B cell (primary cell): ENCODE results near the gene CADM2. TPM values are rescaled to one million over a fixed set of nuclear protein-coding genes. Genes with fewer than 3 reads are reported as not detected.

Experiments used
- ATAC-seq: fragments of 200-7000 bp; cut with Tn5 transposase; one replicate; pipeline ENCODE4 v1.10.0; 2021; ENCODE audit warnings: low read depth, mild to moderate bottlenecking, moderate number of reproducible peaks, moderate library complexity
- CTCF ChIA-PET: fragments of 350-600 bp; sonication (Branson Sonifier 250); formaldehyde crosslinking; loops from one replicate; lab custom pipeline; 2021; ENCODE audit warnings: antibody characterized with exemption, inconsistent platforms; lab: Charles Lee
- POLR2A ChIA-PET: fragments of 350-600 bp; sonication (Branson Sonifier 250); formaldehyde crosslinking; loops from one replicate; lab custom pipeline; 2021; ENCODE audit warnings: antibody characterized with exemption; lab: Charles Lee
- DNase-seq: peaks from one replicate; pipeline ENCODE4 v3.0.0; 2013
- H2AFZ ChIP-seq: 2 replicates; pipeline ENCODE4 v1.6.1; 2012; ENCODE audit warnings: mild to moderate bottlenecking, low read depth, low read length; ENCODE audit not compliant: insufficient read depth, poor library complexity, severe bottlenecking
- H3K27ac ChIP-seq, 2 donors: 1 replicate in 1 of 2; 2 replicates in 1 of 2; pipeline ENCODE4 v1.5.1; 2012 to 2013; ENCODE audit warnings: low read length in 2 of 2, mild to moderate bottlenecking in 2 of 2, moderate library complexity in 1 of 2
- H3K27me3 ChIP-seq, 4 experiments: fragments of 200-600 bp in 1 of 4; sonication (generic) in 1 of 4; replicated peaks in 1 of 4; 1 replicate in 2 of 4; 2 replicates in 2 of 4; pipeline versions ENCODE4 v1.6.1 to v1.7.0; 2013 to 2016; ENCODE audit warnings: low read length in 3 of 4, mild to moderate bottlenecking in 2 of 4, mixed read lengths in 1 of 4, moderate library complexity in 1 of 4; ENCODE audit not compliant: insufficient read depth in 4 of 4, control insufficient read depth in 3 of 4; ENCODE audit errors: control extremely low read depth in 1 of 4
- H3K36me3 ChIP-seq, 2 experiments: replicated peaks in 1 of 2; 1 replicate in 1 of 2; 2 replicates in 1 of 2; pipeline versions ENCODE4 v1.6.1 to v1.7.1; 2013; ENCODE audit warnings: low read length in 1 of 2; ENCODE audit not compliant: insufficient read depth in 2 of 2, control insufficient read depth in 1 of 2; ENCODE audit errors: control extremely low read depth in 1 of 2, extremely low read depth in 1 of 2
- H3K4me1 ChIP-seq, 2 donors: fragments of 200-600 bp in 1 of 2; sonication (generic) in 1 of 2; 1 replicate in 1 of 2; 2 replicates in 1 of 2; pipeline versions ENCODE4 v1.5.1 to v1.6.1; 2013 to 2017; ENCODE audit warnings: low read length in 2 of 2; ENCODE audit not compliant: control insufficient read depth in 2 of 2, insufficient read depth in 2 of 2
- H3K4me2 ChIP-seq: replicated peaks from 2 replicates; pipeline ENCODE3; 2012; ENCODE audit warnings: mild to moderate bottlenecking, low read depth, low read length; ENCODE audit not compliant: poor library complexity, severe bottlenecking
- H3K4me3 ChIP-seq, 5 experiments: fragments of 200-600 bp in 1 of 5; sonication (generic) in 1 of 5; 1 replicate in 3 of 5; 2 replicates in 2 of 5; pipeline versions ENCODE4 v1.5.1 to v1.7.0; 2011 to 2016; ENCODE audit warnings: low read length in 4 of 5, mild to moderate bottlenecking in 4 of 5, low read depth in 2 of 5, control low read depth in 1 of 5, moderate library complexity in 1 of 5; ENCODE audit not compliant: insufficient read depth in 1 of 5; ENCODE audit errors: control extremely low read depth in 1 of 5, extremely low read depth in 1 of 5
- H3K79me2 ChIP-seq: fragments of 200-600 bp; sonication (generic); one replicate; pipeline ENCODE4 v1.6.0; 2016; ENCODE audit warnings: low read length; ENCODE audit not compliant: control insufficient read depth, insufficient read depth
- H3K9ac ChIP-seq: fragments of 200-600 bp; sonication (generic); 2 replicates; pipeline ENCODE4 v1.6.1; 2017; ENCODE audit warnings: mild to moderate bottlenecking, low read length, moderate library complexity
- H3K9me3 ChIP-seq, 3 donors: one replicate each; pipeline versions ENCODE4 v1.6.1 to v1.7.1; 2013; ENCODE audit warnings: low read length in 2 of 3; ENCODE audit not compliant: control insufficient read depth in 2 of 3, insufficient read depth in 1 of 3; ENCODE audit errors: control extremely low read depth in 1 of 3
- H4K20me1 ChIP-seq: 2 replicates; pipeline ENCODE4 v1.6.0; 2012; ENCODE audit warnings: mild to moderate bottlenecking, low read length; ENCODE audit not compliant: insufficient read depth, control insufficient read depth, poor library complexity, severe bottlenecking
- H3K27ac Mint-ChIP-seq: one replicate; pipeline ENCODE4 v1.8.0; 2021; ENCODE audit warnings: mixed read lengths
- H3K27me3 Mint-ChIP-seq: one replicate; pipeline ENCODE4 v1.8.0; 2021; ENCODE audit warnings: mixed read lengths
- H3K4me1 Mint-ChIP-seq: one replicate; pipeline ENCODE4 v1.8.0; 2021; ENCODE audit warnings: mixed read lengths
- H3K4me3 Mint-ChIP-seq: one replicate; pipeline ENCODE4 v1.8.0; 2021; ENCODE audit warnings: mixed read lengths
- H3K9me3 Mint-ChIP-seq: one replicate; pipeline ENCODE4 v1.8.0; 2022; ENCODE audit warnings: mixed read lengths; ENCODE audit not compliant: insufficient read depth
- EZH2 ChIP-seq: IDR thresholded peaks from 2 replicates; pipeline ENCODE4 v1.6.1; 2012; ENCODE audit warnings: borderline replicate concordance, low read depth, mild to moderate bottlenecking, moderate library complexity, low read length; ENCODE audit not compliant: insufficient read depth, poor library complexity, severe bottlenecking
- WGBS: methylation state at CpG from one replicate; pipeline ENCODE4 v1.1.5; 2013; ENCODE audit warnings: missing lambda C conversion rate; ENCODE audit not compliant: insufficient coverage; 5-methylcytosine and 5-hydroxymethylcytosine counted together
- intact Hi-C: fragments of 100-400 bp; cut with micrococcal nuclease; formaldehyde crosslinking; loops from one replicate; pipeline ENCODE4 v1.10.0; 2022
- polyA plus RNA-seq: library from polyadenylated mRNA; depleted of rRNA; stranded (reverse); fragments of >200 nt; gene quantifications from 2 replicates; pipeline ENCODE4 v1.2.3, GENCODE V29; 2012
- total RNA-seq, 2 donors: library from RNA; stranded (reverse); fragments of 120-200 nt in 1 of 2; gene quantifications; 1 replicate in 1 of 2; 2 replicates in 1 of 2; pipeline versions ENCODE4 v1.2.3 to v1.2.4, GENCODE V29; 2013 to 2022
- TF ChIP-seq, protein P1 (sequence below): fragments of 200-600 bp; IDR thresholded peaks from one replicate; pipeline ENCODE4 v1.8.0; 2022; ENCODE audit warnings: antibody characterized with exemption, mild to moderate bottlenecking

CADM2 gene
- total and polyA plus RNA-seq, 2 donors (not counting 1 experiment from before 2014, with no cell fraction given), result 0.10 to 0.37 TPM

DNA sequence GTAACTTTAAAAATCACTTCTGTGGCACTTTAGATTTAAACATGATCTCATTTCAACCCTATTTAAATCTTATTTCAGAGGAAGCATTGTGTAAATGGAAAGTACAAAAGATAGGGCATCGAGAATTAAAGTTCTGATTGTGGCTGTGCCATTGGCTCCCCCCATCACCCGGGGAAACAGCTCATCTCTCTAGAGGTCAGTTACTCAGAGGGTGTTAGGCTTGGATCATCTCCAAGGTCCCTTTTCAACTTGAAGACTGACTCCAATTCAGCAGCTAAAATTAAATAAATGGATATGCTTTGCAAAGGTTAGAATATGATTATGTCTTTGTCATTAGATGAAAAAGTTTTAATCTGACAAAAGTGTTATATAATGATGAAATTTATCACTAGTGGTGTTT is 20.1 kb downstream of the CADM2 start:
- intact Hi-C loops, result no loop called here
- Histone ChIP-seq H4K20me1 (no peaks in the 10 kb centered on the region), H2AFZ (no peak overlapping the region), H3K4me3 (no peak overlapping the region), H3K79me2 (no peaks in the 10 kb centered on the region), H3K4me2 (no peak overlapping the region), H3K36me3 (no peaks in the 10 kb centered on the region), H3K27ac (no peak overlapping the region), H3K9ac (no peak overlapping the region), H3K9me3 (no peaks in the 10 kb centered on the region), H3K27me3 (no peaks in the 10 kb centered on the region), H3K4me1 (no peaks in the 10 kb centered on the region)
- no peak overlapping the region for H3K27ac Mint-ChIP-seq
- H3K27me3 Mint-ChIP-seq, result no peaks in the 10 kb centered on the region
- no peaks in the 10 kb centered on the region for H3K9me3 Mint-ChIP-seq
- H3K4me1 Mint-ChIP-seq, result no peaks in the 10 kb centered on the region
- TF ChIP-seq EZH2, result no peak
- H3K4me3 Mint-ChIP-seq, result no peak overlapping the region
- POLR2A ChIA-PET, result no interaction called here
- CTCF ChIA-PET, result no interaction called here
- DNase-seq (no peak), ATAC-seq (no peak)
- WGBS, result 100% methylated on average over 1 of the region's 2 CpGs

DNA sequence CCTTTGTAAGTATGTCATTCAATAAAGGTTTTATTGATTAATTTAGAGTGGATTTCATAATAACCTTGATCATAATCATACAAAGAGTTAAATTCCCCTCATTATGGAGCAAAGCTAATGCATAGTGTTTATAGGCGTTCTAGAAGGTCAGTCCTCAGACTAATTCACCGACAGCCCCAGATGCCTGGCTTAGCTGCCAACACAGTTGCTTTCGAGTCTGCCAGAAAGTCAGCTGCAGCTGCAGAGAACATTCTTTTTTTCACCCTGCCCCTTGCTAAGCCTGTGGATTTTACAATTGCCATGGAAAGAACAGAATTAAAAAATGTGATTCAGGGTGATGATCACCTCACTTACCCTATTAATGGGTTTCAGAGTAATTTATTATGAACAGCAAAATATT is 21.2 kb downstream of the CADM2 start:
- DNase-seq (no peak), ATAC-seq (no peak)
- H3K27ac Mint-ChIP-seq, result no peak overlapping the region
- CTCF ChIA-PET, result no interaction called here
- no peaks in the 10 kb centered on the region for H3K36me3 ChIP-seq
- H3K9ac ChIP-seq, result no peak overlapping the region
- no peaks in the 10 kb centered on the region for H4K20me1 ChIP-seq
- H3K9me3 ChIP-seq, result no peaks in the 10 kb centered on the region
- no peaks in the 10 kb centered on the region for H3K4me1 ChIP-seq
- no peak overlapping the region for H3K4me3 ChIP-seq
- H3K27me3 Mint-ChIP-seq, result no peaks in the 10 kb centered on the region
- no peak overlapping the region for H3K27ac ChIP-seq
- H3K9me3 Mint-ChIP-seq, result no peaks in the 10 kb centered on the region
- 84% methylated on average over 3 of the region's 3 CpGs for WGBS
- no peaks in the 10 kb centered on the region for H3K79me2 ChIP-seq
- TF ChIP-seq, protein P1, sequence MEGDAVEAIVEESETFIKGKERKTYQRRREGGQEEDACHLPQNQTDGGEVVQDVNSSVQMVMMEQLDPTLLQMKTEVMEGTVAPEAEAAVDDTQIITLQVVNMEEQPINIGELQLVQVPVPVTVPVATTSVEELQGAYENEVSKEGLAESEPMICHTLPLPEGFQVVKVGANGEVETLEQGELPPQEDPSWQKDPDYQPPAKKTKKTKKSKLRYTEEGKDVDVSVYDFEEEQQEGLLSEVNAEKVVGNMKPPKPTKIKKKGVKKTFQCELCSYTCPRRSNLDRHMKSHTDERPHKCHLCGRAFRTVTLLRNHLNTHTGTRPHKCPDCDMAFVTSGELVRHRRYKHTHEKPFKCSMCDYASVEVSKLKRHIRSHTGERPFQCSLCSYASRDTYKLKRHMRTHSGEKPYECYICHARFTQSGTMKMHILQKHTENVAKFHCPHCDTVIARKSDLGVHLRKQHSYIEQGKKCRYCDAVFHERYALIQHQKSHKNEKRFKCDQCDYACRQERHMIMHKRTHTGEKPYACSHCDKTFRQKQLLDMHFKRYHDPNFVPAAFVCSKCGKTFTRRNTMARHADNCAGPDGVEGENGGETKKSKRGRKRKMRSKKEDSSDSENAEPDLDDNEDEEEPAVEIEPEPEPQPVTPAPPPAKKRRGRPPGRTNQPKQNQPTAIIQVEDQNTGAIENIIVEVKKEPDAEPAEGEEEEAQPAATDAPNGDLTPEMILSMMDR, result no peak
- intact Hi-C loops, result no loop called here
- no peaks in the 10 kb centered on the region for H3K4me1 Mint-ChIP-seq
- no peak overlapping the region for H3K4me2 ChIP-seq
- H3K4me3 Mint-ChIP-seq, result no peak overlapping the region
- H3K27me3 ChIP-seq, result no peaks in the 10 kb centered on the region
- no peak overlapping the region for H2AFZ ChIP-seq
- POLR2A ChIA-PET, result no interaction called here
